AG20443 (cell line): ENCODE measurements around the gene SULT1A1.

Source experiments
- DNase-seq: peaks from one replicate; pipeline ENCODE4 v3.0.0; 2012; ENCODE audit warnings: low spot score, mixed read lengths

Gene SULT1A1

GRCh38 chr16:28556914-28557320 is 52.9 kb downstream of the SULT1A1 start:
- no peak for DNase-seq

GRCh38 chr16:28555561-28555960 is 54.3 kb downstream of the SULT1A1 start:
- DNase-seq = no peak
